ENCODE measurements around the gene MLEC.

Gene MLEC

DNA sequence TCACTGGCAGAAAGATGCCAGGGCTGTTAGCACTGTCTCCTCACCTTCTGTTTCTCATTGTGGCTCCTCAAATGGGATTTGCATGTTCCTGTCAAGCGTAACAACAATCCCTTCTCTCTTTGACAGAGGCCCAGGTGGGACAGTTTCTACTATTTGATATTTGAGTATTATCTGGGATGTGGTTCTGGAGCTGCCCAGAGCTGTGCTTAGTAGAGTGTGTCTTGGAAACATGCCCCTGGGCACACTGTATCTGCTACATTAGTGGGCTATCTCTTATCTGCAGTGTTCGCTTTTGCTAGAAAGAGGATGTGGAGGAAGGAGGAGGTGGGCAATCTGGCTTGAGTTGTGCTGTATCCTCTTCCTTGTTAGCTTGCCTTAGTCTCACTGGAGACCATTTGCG is 34.9 kb downstream of the MLEC start:
- no peak for DNase-seq
- peaks cover 4% of the 10 kb centered on the region for H3K79me1 ChIP-seq (ENCODE audit: low read length)
- no peak overlapping the region for H4K8ac ChIP-seq (ENCODE audit: low read depth, low read length)
- peaks cover 33 to 48% of the 10 kb centered on the region in 2 experiments for H3K36me3 ChIP-seq (ENCODE audit: control insufficient read depth in 1 of 2, insufficient read depth in 2 of 2, low read length in 2 of 2)
- H3K4me2 ChIP-seq (ENCODE audit: low read length) = no peak overlapping the region
- no peak overlapping the region for H4K91ac ChIP-seq (ENCODE audit: low read depth, low read length)
- H3K27me3 ChIP-seq (ENCODE audit: insufficient read depth, low read length) = no peaks in the 10 kb centered on the region
- H3K79me2 ChIP-seq (ENCODE audit: control insufficient read depth, insufficient read depth, low read length, poor library complexity) = no peaks in the 10 kb centered on the region
- H3K4me3 ChIP-seq (ENCODE audit: low read depth, low read length) = no peak overlapping the region
- H2BK12ac ChIP-seq (ENCODE audit: low read length) = no peak overlapping the region
- no peak overlapping the region for H3K14ac ChIP-seq (ENCODE audit: low read length)
- H3K4me1 ChIP-seq (ENCODE audit: control insufficient read depth in 1 of 2, insufficient read depth in 2 of 2, low read length in 2 of 2) = peaks cover 3 to 9% of the 10 kb centered on the region in 2 experiments
- H4K12ac ChIP-seq (ENCODE audit: low read depth, low read length) = no peak overlapping the region
- H3K23ac ChIP-seq (ENCODE audit: low read length) = no peak overlapping the region
- H2BK120ac ChIP-seq (ENCODE audit: insufficient read depth, low read length, poor library complexity) = no peak overlapping the region
- no peak overlapping the region for H3K18ac ChIP-seq (ENCODE audit: low read length)
- H2AK5ac ChIP-seq (ENCODE audit: low read length) = no peak overlapping the region
- WGBS (ENCODE audit: extremely low coverage, insufficient coverage, insufficient read length) = no CpG with 5 or more reads among the region's 3 CpGs
- no peak overlapping the region for H3K4ac ChIP-seq (ENCODE audit: low read depth, low read length)
- no peak overlapping the region for H3K9ac ChIP-seq (ENCODE audit: low read length)
- H3K9me3 ChIP-seq (ENCODE audit: insufficient read depth, low read depth, low read length) = peaks cover 1% of the 10 kb centered on the region
- H3K27ac ChIP-seq (ENCODE audit: low read depth, low read length) = no peak overlapping the region
- no peak overlapping the region for H2AFZ ChIP-seq (ENCODE audit: insufficient read depth, low read length, poor library complexity)
- H2BK5ac ChIP-seq (ENCODE audit: low read depth, low read length, poor library complexity) = no peak overlapping the region

DNA sequence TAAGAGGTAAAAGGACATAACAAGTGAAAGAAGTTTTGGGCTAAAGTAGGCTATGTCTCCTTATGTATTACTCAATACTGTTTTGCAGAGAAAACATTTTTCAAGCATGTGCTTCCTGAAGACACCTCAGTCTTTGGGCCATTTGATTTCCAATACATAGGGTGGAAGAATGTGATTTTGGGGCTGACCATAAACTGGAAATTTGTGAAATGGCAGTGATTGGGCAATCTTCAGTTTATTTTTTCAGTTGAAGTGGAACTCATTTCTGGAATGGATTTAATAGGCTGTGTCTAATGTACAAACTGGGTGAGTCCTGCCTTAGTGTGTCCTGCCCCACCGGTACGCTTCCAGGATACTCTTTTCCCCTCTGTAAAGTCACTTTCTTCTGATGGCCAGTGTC is 35.8 kb downstream of the MLEC start:
- WGBS (ENCODE audit: extremely low coverage, insufficient coverage, insufficient read length) = no CpG with 5 or more reads among the region's 2 CpGs
- peaks cover 4% of the 10 kb centered on the region for H3K79me1 ChIP-seq (ENCODE audit: low read length)
- DNase-seq = no peak
- H3K4me3 ChIP-seq (ENCODE audit: low read depth, low read length) = no peak overlapping the region
- H3K9ac ChIP-seq (ENCODE audit: low read length) = no peak overlapping the region
- no peaks in the 10 kb centered on the region for H3K79me2 ChIP-seq (ENCODE audit: control insufficient read depth, insufficient read depth, low read length, poor library complexity)
- peaks cover 3 to 9% of the 10 kb centered on the region in 2 experiments for H3K4me1 ChIP-seq (ENCODE audit: control insufficient read depth in 1 of 2, insufficient read depth in 2 of 2, low read length in 2 of 2)
- no peak overlapping the region for H4K12ac ChIP-seq (ENCODE audit: low read depth, low read length)
- no peak overlapping the region for H3K18ac ChIP-seq (ENCODE audit: low read length)
- H3K9me3 ChIP-seq (ENCODE audit: insufficient read depth, low read depth, low read length) = peaks cover 1% of the 10 kb centered on the region
- no peak overlapping the region for H4K91ac ChIP-seq (ENCODE audit: low read depth, low read length)
- H3K27me3 ChIP-seq (ENCODE audit: insufficient read depth, low read length) = no peaks in the 10 kb centered on the region
- H2BK120ac ChIP-seq (ENCODE audit: insufficient read depth, low read length, poor library complexity) = no peak overlapping the region
- no peak overlapping the region for H2AK5ac ChIP-seq (ENCODE audit: low read length)
- no peak overlapping the region for H3K4ac ChIP-seq (ENCODE audit: low read depth, low read length)
- no peak overlapping the region for H2BK12ac ChIP-seq (ENCODE audit: low read length)
- H3K14ac ChIP-seq (ENCODE audit: low read length) = no peak overlapping the region
- H3K23ac ChIP-seq (ENCODE audit: low read length) = no peak overlapping the region
- H3K36me3 ChIP-seq (ENCODE audit: control insufficient read depth in 1 of 2, insufficient read depth in 2 of 2, low read length in 2 of 2) = peaks cover 28 to 47% of the 10 kb centered on the region in 2 experiments
- H3K4me2 ChIP-seq (ENCODE audit: low read length) = no peak overlapping the region
- no peak overlapping the region for H2BK5ac ChIP-seq (ENCODE audit: low read depth, low read length, poor library complexity)
- H3K27ac ChIP-seq (ENCODE audit: low read depth, low read length) = no peak overlapping the region
- no peak overlapping the region for H2AFZ ChIP-seq (ENCODE audit: insufficient read depth, low read length, poor library complexity)
- no peak overlapping the region for H4K8ac ChIP-seq (ENCODE audit: low read depth, low read length)

DNA sequence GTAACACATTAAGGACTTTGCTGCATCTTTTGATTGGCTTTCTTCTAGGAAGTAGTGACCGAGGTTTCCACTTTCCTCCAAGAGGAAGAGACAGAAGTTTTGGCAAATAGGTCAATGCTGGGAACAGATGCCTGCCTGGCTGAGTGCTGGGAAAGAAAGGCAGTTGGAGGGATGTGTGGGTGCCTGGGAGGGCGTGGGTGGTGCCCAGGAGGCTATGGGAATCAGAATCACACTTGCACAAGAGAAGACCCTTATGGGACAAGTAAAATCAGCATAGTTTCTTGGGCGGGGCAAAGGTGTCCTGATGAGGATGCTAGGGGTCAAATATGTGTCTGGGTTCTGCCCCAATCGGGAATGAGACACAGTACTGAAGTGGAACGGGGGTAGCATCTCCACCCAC is 37.8 kb downstream of the MLEC start:
- Histone ChIP-seq H2BK120ac (ENCODE audit: insufficient read depth, low read length, poor library complexity) (no peak overlapping the region), H3K9ac (ENCODE audit: low read length) (no peak overlapping the region), H4K91ac (ENCODE audit: low read depth, low read length) (no peak overlapping the region), H3K18ac (ENCODE audit: low read length) (no peak overlapping the region), H3K4me2 (ENCODE audit: low read length) (peak overlapping the region; percentile 85), H3K79me2 (ENCODE audit: control insufficient read depth, insufficient read depth, low read length, poor library complexity) (no peaks in the 10 kb centered on the region), H3K23ac (ENCODE audit: low read length) (no peak overlapping the region), H3K79me1 (ENCODE audit: low read length) (peaks cover 4% of the 10 kb centered on the region), H3K14ac (ENCODE audit: low read length) (no peak overlapping the region), H3K9me3 (ENCODE audit: insufficient read depth, low read depth, low read length) (peaks cover 1% of the 10 kb centered on the region), H2BK5ac (ENCODE audit: low read depth, low read length, poor library complexity) (no peak overlapping the region), H2BK12ac (ENCODE audit: low read length) (no peak overlapping the region), H3K4ac (ENCODE audit: low read depth, low read length) (no peak overlapping the region), H2AFZ (ENCODE audit: insufficient read depth, low read length, poor library complexity) (no peak overlapping the region), H4K12ac (ENCODE audit: low read depth, low read length) (no peak overlapping the region), H3K36me3 (ENCODE audit: control insufficient read depth in 1 of 2, insufficient read depth in 2 of 2, low read length in 2 of 2) (peaks cover 21 to 33% of the 10 kb centered on the region in 2 experiments), H3K27ac (ENCODE audit: low read depth, low read length) (no peak overlapping the region), H3K4me1 (ENCODE audit: control insufficient read depth in 1 of 2, insufficient read depth in 2 of 2, low read length in 2 of 2) (peaks cover 3 to 9% of the 10 kb centered on the region in 2 experiments), H4K8ac (ENCODE audit: low read depth, low read length) (no peak overlapping the region), H3K27me3 (ENCODE audit: insufficient read depth, low read length) (no peaks in the 10 kb centered on the region), H2AK5ac (ENCODE audit: low read length) (no peak overlapping the region), H3K4me3 (ENCODE audit: low read depth, low read length) (no peak overlapping the region)
- WGBS (ENCODE audit: extremely low coverage, insufficient coverage, insufficient read length) = no CpG with 5 or more reads among the region's 5 CpGs
- no peak for DNase-seq

DNA sequence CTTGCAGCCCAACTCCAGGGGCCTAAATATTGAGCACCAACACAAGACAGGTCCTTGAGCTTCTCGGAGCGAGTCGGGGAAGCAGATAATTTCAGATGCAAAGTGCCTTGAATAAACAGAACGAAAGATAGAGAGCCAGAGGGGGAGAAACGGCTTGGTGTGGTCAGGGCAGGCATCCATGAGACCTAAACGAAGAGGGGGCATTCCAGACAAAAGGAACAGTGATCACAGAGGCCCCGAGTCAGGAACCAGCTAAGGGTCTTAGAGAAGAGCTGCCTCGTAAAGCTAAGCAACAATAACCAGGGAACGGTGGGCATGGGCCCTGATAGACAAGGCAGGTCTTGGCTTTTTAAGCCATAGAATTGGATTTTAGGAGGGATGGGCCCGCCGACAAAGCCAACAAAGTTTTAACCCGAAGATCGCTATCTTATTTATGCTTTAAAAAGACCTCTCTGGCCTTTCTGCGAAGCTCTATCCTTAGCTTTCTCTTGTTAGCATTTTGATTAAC is 38.3 kb downstream of the MLEC start:
- Histone ChIP-seq H3K9ac (ENCODE audit: low read length) (peak overlapping the region; percentile 1), H3K4me1 (ENCODE audit: control insufficient read depth in 1 of 2, insufficient read depth in 2 of 2, low read length in 2 of 2) (peaks cover 3 to 9% of the 10 kb centered on the region in 2 experiments), H3K4me3 (ENCODE audit: low read depth, low read length) (peak overlapping the region; percentile 83), H3K9me3 (ENCODE audit: insufficient read depth, low read depth, low read length) (peaks cover 1% of the 10 kb centered on the region), H3K36me3 (ENCODE audit: control insufficient read depth in 1 of 2, insufficient read depth in 2 of 2, low read length in 2 of 2) (peaks cover 17 to 30% of the 10 kb centered on the region in 2 experiments), H3K27ac (ENCODE audit: low read depth, low read length) (no peak overlapping the region), H2AK5ac (ENCODE audit: low read length) (no peak overlapping the region), H3K79me2 (ENCODE audit: control insufficient read depth, insufficient read depth, low read length, poor library complexity) (no peaks in the 10 kb centered on the region), H2AFZ (ENCODE audit: insufficient read depth, low read length, poor library complexity) (no peak overlapping the region), H3K14ac (ENCODE audit: low read length) (no peak overlapping the region), H3K4me2 (ENCODE audit: low read length) (peak overlapping the region; percentile 85), H2BK5ac (ENCODE audit: low read depth, low read length, poor library complexity) (no peak overlapping the region), H4K12ac (ENCODE audit: low read depth, low read length) (no peak overlapping the region), H3K23ac (ENCODE audit: low read length) (no peak overlapping the region), H3K79me1 (ENCODE audit: low read length) (peaks cover 4% of the 10 kb centered on the region), H3K18ac (ENCODE audit: low read length) (no peak overlapping the region), H3K4ac (ENCODE audit: low read depth, low read length) (no peak overlapping the region), H2BK120ac (ENCODE audit: insufficient read depth, low read length, poor library complexity) (no peak overlapping the region), H3K27me3 (ENCODE audit: insufficient read depth, low read length) (no peaks in the 10 kb centered on the region), H4K8ac (ENCODE audit: low read depth, low read length) (no peak overlapping the region), H2BK12ac (ENCODE audit: low read length) (no peak overlapping the region), H4K91ac (ENCODE audit: low read depth, low read length) (no peak overlapping the region)
- DNase-seq = no peak
- WGBS (ENCODE audit: extremely low coverage, insufficient coverage, insufficient read length) = no CpG with 5 or more reads among the region's 14 CpGs
